GM19463 (cell line): Measurements from ENCODE around the gene HS3ST3A1.
"Not testable (repeated sequence)": the region's sequence is repeated elsewhere in the genome, so short reads cannot be mapped to it uniquely, and the experiment has no call there.

Experiments used
- ATAC-seq: cut with Tn5 transposase; IDR thresholded peaks from one replicate; pipeline ENCODE4 v1.9.1; 2021; ENCODE audit warnings: mild to moderate bottlenecking, moderate library complexity; ENCODE audit not compliant: unreplicated experiment

The HS3ST3A1 gene

DNA sequence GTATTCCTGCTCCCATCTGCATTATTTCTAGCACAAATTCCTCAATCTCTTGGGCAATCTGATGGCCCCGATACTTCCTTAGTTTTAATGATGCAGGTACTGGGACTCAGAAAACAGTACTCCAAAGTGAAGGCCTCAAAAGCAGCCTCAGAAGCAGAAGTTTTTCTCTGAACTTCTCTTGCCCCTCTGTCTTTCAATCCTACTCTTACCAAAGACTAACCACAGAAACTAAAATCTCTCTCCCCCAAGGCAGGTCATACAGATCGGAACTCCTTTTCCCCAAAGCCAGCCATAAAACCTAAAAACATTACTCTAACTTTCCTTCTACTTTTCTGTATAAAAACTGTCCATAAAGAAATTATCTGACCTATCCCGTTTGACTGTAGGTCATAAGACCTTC lies 103.5 kb downstream of the HS3ST3A1 start:
- no peak for ATAC-seq

GRCh38 chr17:13496553-13497056 lies 105.1 kb downstream of the HS3ST3A1 start:
- not testable (repeated sequence) for ATAC-seq

DNA sequence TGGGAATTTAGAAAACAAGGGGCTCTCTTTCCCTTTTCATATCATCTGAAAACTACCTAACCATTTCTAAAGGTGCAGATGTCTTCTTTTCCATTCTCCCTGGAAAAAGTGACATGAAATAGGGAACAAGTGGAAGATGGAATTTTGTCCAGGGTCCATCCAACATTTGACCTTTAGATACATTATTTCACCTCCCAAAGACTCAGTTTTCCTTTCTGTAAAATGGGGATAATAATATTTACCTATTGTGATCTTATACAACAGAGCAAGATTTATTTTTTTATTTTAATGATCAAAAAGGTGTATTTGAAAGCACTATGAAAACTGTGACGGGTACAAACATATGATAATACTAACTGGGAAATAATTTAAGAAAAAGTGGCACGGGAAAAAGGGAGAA lies 106.3 kb downstream of the HS3ST3A1 start:
- ATAC-seq = no peak

DNA sequence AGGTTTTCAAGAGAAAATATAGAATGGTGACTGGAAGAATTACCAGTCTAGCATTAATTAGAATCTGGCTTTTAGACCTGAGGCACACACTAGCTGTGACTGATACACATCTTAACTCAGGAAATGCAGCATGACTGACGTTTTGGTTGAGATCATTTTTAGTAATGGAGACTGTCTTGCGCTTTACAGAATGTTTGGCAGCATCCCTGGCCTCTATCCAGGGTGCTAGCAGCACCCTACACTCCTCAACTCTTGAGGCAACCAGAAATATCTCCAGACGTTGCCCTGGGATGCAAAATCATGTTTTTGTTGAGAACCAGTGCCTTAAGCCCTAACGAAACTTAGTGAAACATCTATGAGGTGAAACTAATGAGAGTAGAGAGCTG lies 109.0 kb downstream of the HS3ST3A1 start:
- ATAC-seq = no peak

DNA sequence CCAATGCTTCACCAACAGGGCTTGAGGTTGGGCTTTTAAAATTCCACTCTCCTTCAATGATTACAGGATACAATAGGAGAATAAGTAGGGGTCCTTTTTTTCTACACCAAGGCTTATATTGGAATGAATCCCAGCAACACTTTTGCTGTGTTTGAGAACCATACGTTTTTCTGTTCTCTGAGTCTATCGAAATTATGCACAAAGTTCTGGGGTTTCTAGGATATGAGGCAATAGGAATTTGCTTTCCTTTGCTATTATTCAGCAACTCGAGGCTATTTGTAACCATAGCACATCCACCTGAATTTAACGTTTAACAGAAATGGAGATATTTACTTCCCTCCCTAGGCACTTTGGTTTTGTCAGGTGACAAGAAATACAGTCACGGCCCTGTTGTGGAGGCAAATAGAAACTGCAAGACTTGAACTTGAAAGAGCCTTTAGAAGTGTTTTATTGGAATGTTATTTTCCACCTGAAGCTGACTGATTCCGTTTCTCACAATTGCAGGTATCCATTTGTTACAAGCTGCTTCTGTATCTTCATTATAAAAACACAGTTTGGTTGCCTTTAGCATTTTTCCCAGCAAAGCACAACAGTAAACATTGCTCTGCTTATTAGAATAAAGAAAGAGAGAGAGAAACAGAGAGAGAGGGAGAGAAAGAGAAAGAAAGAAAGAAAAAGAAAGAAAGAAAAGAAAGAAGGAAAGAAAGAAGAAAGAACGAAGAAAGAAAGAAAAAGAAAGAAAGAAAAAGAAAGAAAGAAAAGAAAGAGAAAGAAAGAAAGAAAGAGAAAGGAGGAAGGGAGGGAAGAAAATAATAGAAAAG lies 109.6 kb downstream of the HS3ST3A1 start:
- no peak for ATAC-seq

DNA sequence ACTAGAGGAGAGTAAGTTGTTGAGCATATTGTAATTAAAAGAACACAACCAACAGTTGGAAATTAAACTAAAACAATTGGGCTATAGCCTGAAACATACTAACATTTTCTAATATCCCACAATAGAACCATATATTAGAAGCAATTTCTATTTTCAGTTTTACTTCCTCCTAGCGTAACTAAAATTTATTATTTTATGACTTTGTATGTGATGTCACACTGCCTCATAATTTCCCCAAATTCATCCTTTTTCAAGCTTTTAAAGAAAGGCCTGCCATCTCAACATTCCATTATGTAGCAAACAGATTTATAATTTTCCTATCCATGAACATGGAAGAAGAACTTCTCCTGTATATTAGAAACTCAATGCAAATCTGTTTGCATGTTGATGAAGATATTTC lies 110.2 kb downstream of the HS3ST3A1 start:
- no peak for ATAC-seq

- no peak for ATAC-seq
Measured at GRCh38 chr17:13490906-13491482, 110.7 kb downstream of the HS3ST3A1 start.

DNA sequence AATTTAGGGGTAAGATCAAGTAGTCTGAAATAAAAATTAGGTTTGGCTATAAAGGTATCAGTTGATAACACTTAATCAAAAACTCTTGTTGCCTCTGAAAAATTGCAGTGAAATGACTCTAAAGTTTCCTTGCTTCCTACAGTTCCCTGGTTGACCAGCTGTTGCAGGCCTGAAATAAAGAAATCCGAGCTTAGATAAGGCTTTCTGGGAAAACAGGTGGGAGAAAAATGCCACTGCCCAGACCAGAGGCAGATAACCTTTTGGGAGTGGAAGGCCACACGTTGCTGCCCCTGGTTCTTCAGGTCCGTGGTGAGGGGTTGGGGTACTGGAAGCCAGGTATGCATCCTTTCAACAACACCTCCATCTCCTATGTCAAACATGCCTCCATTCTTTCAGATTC lies 111.3 kb downstream of the HS3ST3A1 start:
- ATAC-seq = no peak

- no peak for ATAC-seq
Measured at GRCh38 chr17:13485327-13485726, 116.4 kb downstream of the HS3ST3A1 start.

- ATAC-seq = no peak
Measured at GRCh38 chr17:13484020-13484419, 117.7 kb downstream of the HS3ST3A1 start.

DNA sequence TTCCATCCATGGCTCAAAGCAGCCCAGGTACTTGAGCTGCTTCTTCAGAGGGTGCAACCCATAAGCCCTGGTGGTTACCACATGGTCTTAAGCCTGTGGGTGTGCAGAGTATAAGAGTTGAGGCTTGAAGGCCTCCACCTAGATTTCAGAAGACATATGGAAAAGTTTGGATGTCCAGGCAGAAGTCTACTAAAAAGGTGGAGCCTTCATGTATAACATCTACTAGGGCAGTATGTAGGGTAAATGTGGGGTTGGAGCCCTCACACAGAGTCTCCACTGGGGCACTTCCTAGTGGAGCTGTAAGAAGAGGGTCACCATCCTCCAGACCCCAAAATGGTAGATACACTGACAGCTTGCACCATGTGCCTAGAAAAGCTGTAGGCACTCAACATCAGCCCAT lies 120.9 kb downstream of the HS3ST3A1 start:
- no peak for ATAC-seq

- ATAC-seq = no peak
Measured at GRCh38 chr17:13478326-13478830, 123.4 kb downstream of the HS3ST3A1 start.

GRCh38 chr17:13477180-13477611 lies 124.5 kb downstream of the HS3ST3A1 start:
- ATAC-seq = no peak

DNA sequence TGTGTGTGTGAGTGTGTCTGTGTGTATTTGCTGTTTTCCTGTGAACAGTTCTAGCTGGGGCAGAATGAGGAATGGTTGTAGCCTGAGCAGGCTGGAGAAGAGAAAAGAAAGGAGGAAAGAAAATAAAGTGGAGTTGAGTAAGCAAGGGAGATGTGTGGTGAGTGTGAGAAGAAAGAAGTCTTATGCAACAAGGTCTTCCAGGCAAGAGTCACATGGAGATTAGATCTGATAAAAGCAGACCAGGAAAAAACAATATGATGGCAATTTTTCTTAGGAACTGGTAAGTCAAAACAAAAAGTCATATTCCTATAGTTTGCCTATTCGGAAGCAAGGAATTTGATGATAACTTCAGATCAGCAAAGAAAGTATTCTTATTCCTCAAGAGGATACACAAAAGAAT lies 125.0 kb downstream of the HS3ST3A1 start:
- ATAC-seq = no peak

- no peak for ATAC-seq
Measured at GRCh38 chr17:13475574-13476223, 126.0 kb downstream of the HS3ST3A1 start.

- no peak for ATAC-seq
Measured at GRCh38 chr17:13474073-13474800, 127.5 kb downstream of the HS3ST3A1 start.

DNA sequence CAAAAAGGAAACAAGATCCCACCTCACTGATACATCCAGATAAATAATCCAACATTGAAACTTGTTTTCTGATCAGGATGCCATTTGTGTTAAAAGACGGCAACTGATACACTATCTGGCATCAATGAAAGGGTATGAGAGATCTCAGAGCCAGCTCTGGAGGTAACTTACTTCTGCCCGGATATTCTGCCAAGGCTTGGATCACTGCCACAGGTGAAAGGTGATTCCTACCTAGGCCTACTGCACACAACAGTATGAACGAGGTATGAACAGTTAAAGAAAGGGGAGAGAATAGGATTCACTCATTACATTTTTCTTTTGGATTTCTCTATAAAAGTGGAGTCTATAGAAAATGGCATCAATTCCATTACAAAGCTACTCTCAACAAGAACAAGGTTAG lies 136.1 kb downstream of the HS3ST3A1 start:
- ATAC-seq = no peak

GRCh38 chr17:13462673-13463124 lies 139.0 kb downstream of the HS3ST3A1 start:
- ATAC-seq = no peak

- no peak for ATAC-seq
Measured at GRCh38 chr17:13462146-13462545, 139.6 kb downstream of the HS3ST3A1 start.

- no peak for ATAC-seq
Measured at GRCh38 chr17:13460261-13461000, 141.3 kb downstream of the HS3ST3A1 start.
